HG02938 (cell line): ENCODE data around the gene NOXO1.
A peak's percentile ranks its signal among the peaks of the same experiment; 100 is the strongest.
"Not testable (repeated sequence)": the region's sequence is repeated elsewhere in the genome, so short reads cannot be mapped to it uniquely, and the experiment has no call there.

Experiments used
- ATAC-seq: cut with Tn5 transposase; IDR thresholded peaks from one replicate; pipeline ENCODE4 v1.9.1; 2021; ENCODE audit warnings: mild to moderate bottlenecking, moderate library complexity; ENCODE audit not compliant: unreplicated experiment

The NOXO1 gene

GRCh38 chr16:2011726-2012125 lies 30.5 kb upstream of the NOXO1 start:
- ATAC-seq = not testable (repeated sequence)

- peak; percentile 57 for ATAC-seq
These were observed 28.7 kb upstream of the NOXO1 start, which contains the start of gene ZNF598 for GRCh38 chr16:2009791-2010510. ZNF598 (minus strand) TSS chr16:2009821.

- ATAC-seq = peak; percentile 28
These were observed 28.0 kb upstream of the NOXO1 start for GRCh38 chr16:2009164-2009711.

GRCh38 chr16:2008631-2009163 lies 27.4 kb upstream of the NOXO1 start:
- peak; percentile 7 for ATAC-seq

GRCh38 chr16:2008009-2008526 lies 26.8 kb upstream of the NOXO1 start:
- no peak for ATAC-seq

GRCh38 chr16:2007081-2007836 lies 26.0 kb upstream of the NOXO1 start:
- ATAC-seq = no peak

GRCh38 chr16:2006317-2006716 lies 25.0 kb upstream of the NOXO1 start:
- ATAC-seq = no peak

GRCh38 chr16:2005646-2006045 lies 24.4 kb upstream of the NOXO1 start:
- no peak for ATAC-seq

- ATAC-seq = no peak
These were observed 23.7 kb upstream of the NOXO1 start for GRCh38 chr16:2004795-2005517.

GRCh38 chr16:2003827-2004641 lies 22.8 kb upstream of the NOXO1 start:
- ATAC-seq = peak; percentile 63

- ATAC-seq = no peak
These were observed 22.1 kb upstream of the NOXO1 start for GRCh38 chr16:2003231-2003826.

- no peak for ATAC-seq
These were observed 21.3 kb upstream of the NOXO1 start for GRCh38 chr16:2002406-2003230.

- ATAC-seq = no peak
These were observed 20.4 kb upstream of the NOXO1 start for GRCh38 chr16:2001456-2002355.

- ATAC-seq = no peak
These were observed 19.8 kb upstream of the NOXO1 start for GRCh38 chr16:2001035-2001434.

- no peak for ATAC-seq
These were observed 18.7 kb upstream of the NOXO1 start for GRCh38 chr16:1999866-2000514.

- ATAC-seq = no peak
These were observed 17.9 kb upstream of the NOXO1 start for GRCh38 chr16:1998852-1999801.
